ENCODE measurements around the gene EEFSEC. TPM values are rescaled to one million over a fixed set of nuclear protein-coding genes. Genes with fewer than 3 reads are reported as not detected.

The EEFSEC gene, protein sequence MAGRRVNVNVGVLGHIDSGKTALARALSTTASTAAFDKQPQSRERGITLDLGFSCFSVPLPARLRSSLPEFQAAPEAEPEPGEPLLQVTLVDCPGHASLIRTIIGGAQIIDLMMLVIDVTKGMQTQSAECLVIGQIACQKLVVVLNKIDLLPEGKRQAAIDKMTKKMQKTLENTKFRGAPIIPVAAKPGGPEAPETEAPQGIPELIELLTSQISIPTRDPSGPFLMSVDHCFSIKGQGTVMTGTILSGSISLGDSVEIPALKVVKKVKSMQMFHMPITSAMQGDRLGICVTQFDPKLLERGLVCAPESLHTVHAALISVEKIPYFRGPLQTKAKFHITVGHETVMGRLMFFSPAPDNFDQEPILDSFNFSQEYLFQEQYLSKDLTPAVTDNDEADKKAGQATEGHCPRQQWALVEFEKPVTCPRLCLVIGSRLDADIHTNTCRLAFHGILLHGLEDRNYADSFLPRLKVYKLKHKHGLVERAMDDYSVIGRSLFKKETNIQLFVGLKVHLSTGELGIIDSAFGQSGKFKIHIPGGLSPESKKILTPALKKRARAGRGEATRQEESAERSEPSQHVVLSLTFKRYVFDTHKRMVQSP
- total RNA-seq, result 10 to 100 TPM in 2 of 3 donors, 1 to 10 TPM in 1; 9.7 to 10.9 (median 10.8) TPM
- long read RNA-seq, donor 1, transcript EEFSEC-201 (7 exons, 2,232 nt), result major isoform, 25 of 33 reads
- long read RNA-seq, donor 1, partial matches to known transcripts, result 4 of 33 reads
- long read RNA-seq, donor 1, other reads (novel, unspliced or antisense), result 3 of 33 reads
- long read RNA-seq, donor 2, transcript EEFSEC-201 (7 exons, 2,232 nt), result major isoform, 11 of 15 reads
- long read RNA-seq, donor 2, partial matches to known transcripts, result 3 of 15 reads
- long read RNA-seq, donor 2, other reads (novel, unspliced or antisense), result 1 of 15 reads

DNA sequence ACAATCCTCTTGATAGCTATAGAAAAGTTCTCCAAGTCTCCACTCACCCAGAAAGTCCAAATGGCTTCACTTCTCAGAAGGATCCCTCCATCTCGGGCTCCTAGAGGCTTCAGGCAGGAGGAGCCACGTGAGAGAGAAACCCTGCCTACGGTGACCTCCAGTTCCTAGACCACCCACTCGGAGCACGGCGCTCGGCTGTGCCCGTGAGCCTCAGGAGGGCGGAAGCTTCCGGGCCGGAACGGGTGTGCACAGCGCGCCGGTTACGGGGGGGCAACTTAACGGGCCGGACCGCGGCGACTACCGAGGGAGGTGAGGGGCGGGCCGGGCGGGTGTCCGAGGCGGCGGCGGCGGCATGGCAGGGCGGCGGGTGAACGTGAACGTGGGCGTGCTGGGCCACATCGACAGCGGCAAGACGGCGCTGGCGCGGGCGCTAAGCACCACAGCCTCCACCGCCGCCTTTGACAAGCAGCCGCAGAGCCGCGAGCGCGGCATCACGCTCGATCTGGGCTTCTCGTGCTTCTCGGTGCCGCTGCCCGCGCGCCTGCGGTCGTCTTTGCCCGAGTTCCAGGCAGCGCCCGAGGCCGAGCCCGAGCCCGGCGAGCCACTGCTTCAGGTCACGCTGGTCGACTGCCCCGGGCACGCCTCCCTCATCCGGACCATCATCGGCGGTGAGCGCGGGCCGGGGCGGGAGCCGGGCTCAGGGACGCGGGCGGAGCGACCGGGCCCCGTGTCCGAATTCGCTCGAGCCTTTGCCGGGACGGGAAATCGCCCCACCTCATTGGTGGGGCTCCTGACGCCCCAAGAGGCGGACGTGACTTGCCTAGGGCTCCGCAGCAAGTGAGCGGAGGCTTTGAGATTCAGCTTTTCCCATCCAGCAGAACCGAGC lies at the start of gene EEFSEC:
Gene EEFSEC (plus strand): TSS at position 326 of the 886 bp plus-strand sequence. CDS start 27 bp downstream, at position 353.
- intact Hi-C loops (cut with DNase I, micrococcal nuclease), result no loop called here
- ATAC-seq, result peak; percentile 98

DNA sequence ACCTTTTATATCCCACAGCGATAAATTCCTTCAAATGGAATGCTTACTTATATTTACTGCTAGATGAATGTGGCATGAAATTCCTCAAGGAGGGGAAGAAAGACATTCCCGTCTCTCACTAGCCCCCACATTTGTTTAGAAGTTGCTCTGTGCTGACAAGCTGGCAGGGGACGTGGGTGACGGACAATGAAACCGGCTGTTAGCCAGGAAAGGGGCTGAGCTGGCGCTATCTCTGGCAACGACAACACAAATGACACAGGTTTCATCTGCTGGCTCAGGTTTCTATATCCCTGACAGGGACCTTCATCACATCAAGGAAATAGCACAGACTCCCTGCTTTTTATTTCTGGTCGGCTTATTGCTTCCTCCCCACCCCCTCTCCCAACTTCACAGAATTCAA lies 45.4 kb upstream of the EEFSEC start:
- TF ChIP-seq CTCF (IDR thresholded peaks at IDR 0.05), result no peak
- Histone ChIP-seq H3K36me3 (ENCODE audit: low read depth) (no peaks in the 10 kb centered on the region), H3K4me3 (no peak overlapping the region), H3K4me1 (ENCODE audit: low read depth) (no peaks in the 10 kb centered on the region), H3K9me3 (no peaks in the 10 kb centered on the region)
- ATAC-seq (no peak), DNase-seq (no peak)
- intact Hi-C loops (cut with DNase I, micrococcal nuclease), result no loop called here

More for the DNA sequence above, at the start of gene EEFSEC:
- H3K9me3 ChIP-seq, result no peaks in the 10 kb centered on the region
- TF ChIP-seq CTCF (IDR thresholded peaks at IDR 0.05), result no peak
- peak; percentile 81 to 90 (median 89) for DNase-seq
- H3K4me3 ChIP-seq, result peak within 1 kb of the TSS; percentile 76
- H3K36me3 ChIP-seq (ENCODE audit: low read depth), result no peaks in the 10 kb centered on the region
- peaks cover 11% of the 10 kb centered on the region for H3K4me1 ChIP-seq (ENCODE audit: low read depth)

GRCh38 chr3:128111147-128111546 lies 42.1 kb upstream of the EEFSEC start:
- intact Hi-C loops (cut with DNase I, micrococcal nuclease), result no loop called here
- Histone ChIP-seq H3K4me3 (no peak overlapping the region), H3K4me1 (ENCODE audit: low read depth) (no peaks in the 10 kb centered on the region), H3K36me3 (ENCODE audit: low read depth) (no peaks in the 10 kb centered on the region), H3K9me3 (no peaks in the 10 kb centered on the region)
- ATAC-seq, result no peak
- TF ChIP-seq CTCF (IDR thresholded peaks at IDR 0.05), result no peak
- DNase-seq, result no peak

- ATAC-seq (peak; percentile 61), DNase-seq (no peak)
- TF ChIP-seq CTCF (IDR thresholded peaks at IDR 0.05), result no peak
- no peaks in the 10 kb centered on the region for H3K36me3 ChIP-seq (ENCODE audit: low read depth)
- no peak overlapping the region for H3K4me3 ChIP-seq
- no peaks in the 10 kb centered on the region for H3K4me1 ChIP-seq (ENCODE audit: low read depth)
- H3K9me3 ChIP-seq, result no peaks in the 10 kb centered on the region
- intact Hi-C loops (cut with DNase I, micrococcal nuclease), result no loop called here
Observed at GRCh38 chr3:128112357-128112968, 40.8 kb upstream of the EEFSEC start.

All from mucosa of descending colon (tissue), 3 donors.